DOHH2 (cell line): ENCODE data around the gene PLXNB3.

Experiments
- H3F3A ChIP-seq: fragments of 200-600 bp; sonication (generic), shearing (Covaris generic); 2 replicates; pipeline ENCODE4 v1.6.0; 2016; ENCODE audit warnings: antibody characterized with exemption, mild to moderate bottlenecking; ENCODE audit not compliant: control insufficient read depth, insufficient read depth
- H3K27ac ChIP-seq: fragments of 200-600 bp; sonication (generic); 2 replicates; pipeline ENCODE4 v1.5.1; 2014; ENCODE audit warnings: low read depth, mild to moderate bottlenecking, low read length, moderate library complexity
- H3K27me3 ChIP-seq: fragments of 200-600 bp; sonication (generic); 2 replicates; pipeline ENCODE4 v1.6.1; 2014; ENCODE audit warnings: mild to moderate bottlenecking, low read length, mixed read lengths; ENCODE audit not compliant: control insufficient read depth
- H3K36me3 ChIP-seq: fragments of 200-600 bp; sonication (generic); 2 replicates; pipeline ENCODE4 v1.6.1; 2014; ENCODE audit warnings: mild to moderate bottlenecking, low read length, moderate library complexity, mixed read lengths; ENCODE audit not compliant: control insufficient read depth
- H3K4me1 ChIP-seq: fragments of 200-600 bp; sonication (generic); 2 replicates; pipeline ENCODE4 v1.6.1; 2014; ENCODE audit warnings: mild to moderate bottlenecking, low read length, mixed read lengths; ENCODE audit not compliant: control insufficient read depth
- H3K4me2 ChIP-seq: fragments of 200-600 bp; sonication (generic); 2 replicates; pipeline ENCODE4 v1.6.0; 2014; ENCODE audit warnings: mild to moderate bottlenecking, low read length, moderate library complexity
- H3K4me3 ChIP-seq: fragments of 200-600 bp; sonication (generic); 2 replicates; pipeline ENCODE4 v1.5.1; 2014; ENCODE audit warnings: mild to moderate bottlenecking, low read length, mixed read lengths
- H3K79me2 ChIP-seq: fragments of 200-600 bp; sonication (generic); 2 replicates; pipeline ENCODE4 v1.6.1; 2014; ENCODE audit warnings: mild to moderate bottlenecking, low read length, mixed read lengths; ENCODE audit not compliant: control insufficient read depth
- H3K9me2 ChIP-seq: fragments of 200-600 bp; sonication (generic); replicated peaks from 2 replicates; pipeline ENCODE4 v1.6.1; 2014; ENCODE audit warnings: mild to moderate bottlenecking, low read length, mixed read lengths; ENCODE audit not compliant: control insufficient read depth
- H3K9me3 ChIP-seq: fragments of 200-600 bp; sonication (generic); 2 replicates; pipeline ENCODE4 v1.6.1; 2014; ENCODE audit warnings: antibody characterized with exemption, low read length, mixed read lengths; ENCODE audit not compliant: control insufficient read depth, insufficient read depth
- H4K20me1 ChIP-seq: fragments of 200-600 bp; sonication (generic); 2 replicates; pipeline ENCODE4 v1.6.0; 2014; ENCODE audit warnings: low read depth, mild to moderate bottlenecking, antibody characterized with exemption, low read length, moderate library complexity; ENCODE audit not compliant: control insufficient read depth, insufficient read depth
- CTCF ChIP-seq: fragments of 200-600 bp; sonication (generic); IDR thresholded peaks from one replicate; pipeline ENCODE4 v1.5.1; 2014; ENCODE audit warnings: antibody characterized with exemption, mild to moderate bottlenecking, low read depth, low read length; ENCODE audit not compliant: poor library complexity, severe bottlenecking
- EZH2phosphoT487 ChIP-seq: fragments of 200-600 bp; sonication (generic); IDR thresholded peaks from 2 replicates; pipeline ENCODE4 v1.6.1; 2017; ENCODE audit warnings: borderline replicate concordance, mild to moderate bottlenecking, antibody characterized with exemption, low read length, moderate library complexity, mixed read lengths

Gene PLXNB3

GRCh38 chrX:153774576-153775292, 10.7 kb downstream of the PLXNB3 start:
- H3K27ac ChIP-seq = no peak overlapping the region
- H3K27me3 ChIP-seq = no peaks in the 10 kb centered on the region
- no peak overlapping the region for H3K4me3 ChIP-seq
- TF ChIP-seq CTCF (no peak), EZH2phosphoT487 (no peak)
- no peaks in the 10 kb centered on the region for H3K79me2 ChIP-seq
- H3K9me3 ChIP-seq = no peaks in the 10 kb centered on the region
- H3K4me1 ChIP-seq = no peaks in the 10 kb centered on the region
- no peaks in the 10 kb centered on the region for H3K36me3 ChIP-seq
- H3K4me2 ChIP-seq = no peak overlapping the region
- H4K20me1 ChIP-seq = no peaks in the 10 kb centered on the region
- H3K9me2 ChIP-seq = no peaks in the 10 kb centered on the region
- H3F3A ChIP-seq = no peaks in the 10 kb centered on the region

- Histone ChIP-seq H3K4me2 (no peak overlapping the region), H3K79me2 (no peaks in the 10 kb centered on the region), H3K9me3 (no peaks in the 10 kb centered on the region), H3K9me2 (no peaks in the 10 kb centered on the region), H3F3A (no peaks in the 10 kb centered on the region), H3K36me3 (no peaks in the 10 kb centered on the region), H3K4me1 (no peaks in the 10 kb centered on the region), H3K27ac (no peak overlapping the region), H3K27me3 (no peaks in the 10 kb centered on the region), H3K4me3 (no peak overlapping the region), H4K20me1 (no peaks in the 10 kb centered on the region)
- TF ChIP-seq EZH2phosphoT487 (no peak), CTCF (no peak)
Observed at GRCh38 chrX:153775293-153776119, 11.5 kb downstream of the PLXNB3 start.

GRCh38 chrX:153776120-153776599, 12.1 kb downstream of the PLXNB3 start:
- TF ChIP-seq CTCF (no peak), EZH2phosphoT487 (no peak)
- Histone ChIP-seq H3K27ac (no peak overlapping the region), H3K4me2 (no peak overlapping the region), H3K4me1 (no peaks in the 10 kb centered on the region), H3K9me3 (no peaks in the 10 kb centered on the region), H3K27me3 (no peaks in the 10 kb centered on the region), H3K9me2 (no peaks in the 10 kb centered on the region), H3K4me3 (no peak overlapping the region), H3K79me2 (no peaks in the 10 kb centered on the region), H3K36me3 (no peaks in the 10 kb centered on the region), H4K20me1 (no peaks in the 10 kb centered on the region), H3F3A (no peaks in the 10 kb centered on the region)
